ENCODE measurements around the gene UBE2D1.

DNA sequence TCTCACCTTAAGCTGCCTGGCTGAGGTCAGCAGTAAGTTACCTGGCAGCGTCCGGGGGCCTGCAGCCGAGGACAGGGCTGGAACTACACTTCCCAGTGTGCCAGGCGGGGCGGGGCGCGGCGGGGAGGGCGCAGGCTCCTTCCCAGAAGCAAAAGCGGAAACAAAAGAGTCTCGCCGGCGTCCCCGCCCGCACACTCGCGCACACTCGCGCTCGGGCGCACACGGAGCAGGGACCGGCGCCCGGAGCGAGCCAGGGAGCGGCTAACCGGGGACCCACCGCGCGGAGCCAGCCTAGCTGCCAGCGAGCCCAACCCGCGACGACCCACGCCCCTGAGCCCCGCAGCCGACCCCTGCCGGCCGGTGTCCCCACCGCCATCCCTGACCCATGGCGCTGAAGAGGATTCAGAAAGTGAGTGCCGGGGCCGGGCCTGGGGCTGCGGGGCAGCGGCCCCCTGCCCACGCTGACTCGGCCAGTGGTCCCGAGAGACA lies at the start of gene UBE2D1:
- TF ChIP-seq CEBPB (IDR thresholded peaks at IDR 0.05) (no peak), YY1 (IDR thresholded peaks at IDR 0.05; ENCODE audit: low read depth) (0 out of 2 replicates have a peak, but pooled peaks have one; percentile 14), TAF1 (IDR thresholded peaks at IDR 0.05; ENCODE audit: low read depth) (peak; percentile 71; the same call in 1 of the 2 replicates), EP300 (IDR thresholded peaks at IDR 0.05; ENCODE audit: borderline replicate concordance) (no peak), RAD21 (IDR thresholded peaks at IDR 0.05; ENCODE audit: low read depth) (no peak), EGR1 (IDR thresholded peaks at IDR 0.05) (no peak), CREB1 (IDR thresholded peaks at IDR 0.05; ENCODE audit: low read depth) (no peak), ZBTB7A (IDR thresholded peaks at IDR 0.05; ENCODE audit: low read depth) (peak; percentile 67), FOXM1 (IDR thresholded peaks at IDR 0.05; ENCODE audit: borderline replicate concordance, low read depth) (no peak), TEAD4 (IDR thresholded peaks at IDR 0.05) (no peak)
- TF ChIP-seq, protein P1, sequence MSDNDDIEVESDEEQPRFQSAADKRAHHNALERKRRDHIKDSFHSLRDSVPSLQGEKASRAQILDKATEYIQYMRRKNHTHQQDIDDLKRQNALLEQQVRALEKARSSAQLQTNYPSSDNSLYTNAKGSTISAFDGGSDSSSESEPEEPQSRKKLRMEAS (IDR thresholded peaks at IDR 0.05) = peak; percentile 68; the same call in 1 of the 2 replicates
- TF ChIP-seq, protein P2, sequence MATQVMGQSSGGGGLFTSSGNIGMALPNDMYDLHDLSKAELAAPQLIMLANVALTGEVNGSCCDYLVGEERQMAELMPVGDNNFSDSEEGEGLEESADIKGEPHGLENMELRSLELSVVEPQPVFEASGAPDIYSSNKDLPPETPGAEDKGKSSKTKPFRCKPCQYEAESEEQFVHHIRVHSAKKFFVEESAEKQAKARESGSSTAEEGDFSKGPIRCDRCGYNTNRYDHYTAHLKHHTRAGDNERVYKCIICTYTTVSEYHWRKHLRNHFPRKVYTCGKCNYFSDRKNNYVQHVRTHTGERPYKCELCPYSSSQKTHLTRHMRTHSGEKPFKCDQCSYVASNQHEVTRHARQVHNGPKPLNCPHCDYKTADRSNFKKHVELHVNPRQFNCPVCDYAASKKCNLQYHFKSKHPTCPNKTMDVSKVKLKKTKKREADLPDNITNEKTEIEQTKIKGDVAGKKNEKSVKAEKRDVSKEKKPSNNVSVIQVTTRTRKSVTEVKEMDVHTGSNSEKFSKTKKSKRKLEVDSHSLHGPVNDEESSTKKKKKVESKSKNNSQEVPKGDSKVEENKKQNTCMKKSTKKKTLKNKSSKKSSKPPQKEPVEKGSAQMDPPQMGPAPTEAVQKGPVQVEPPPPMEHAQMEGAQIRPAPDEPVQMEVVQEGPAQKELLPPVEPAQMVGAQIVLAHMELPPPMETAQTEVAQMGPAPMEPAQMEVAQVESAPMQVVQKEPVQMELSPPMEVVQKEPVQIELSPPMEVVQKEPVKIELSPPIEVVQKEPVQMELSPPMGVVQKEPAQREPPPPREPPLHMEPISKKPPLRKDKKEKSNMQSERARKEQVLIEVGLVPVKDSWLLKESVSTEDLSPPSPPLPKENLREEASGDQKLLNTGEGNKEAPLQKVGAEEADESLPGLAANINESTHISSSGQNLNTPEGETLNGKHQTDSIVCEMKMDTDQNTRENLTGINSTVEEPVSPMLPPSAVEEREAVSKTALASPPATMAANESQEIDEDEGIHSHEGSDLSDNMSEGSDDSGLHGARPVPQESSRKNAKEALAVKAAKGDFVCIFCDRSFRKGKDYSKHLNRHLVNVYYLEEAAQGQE (IDR thresholded peaks at IDR 0.05; ENCODE audit: low read depth) = no peak
